ENCODE measurements around the gene NCR3LG1.

DNA sequence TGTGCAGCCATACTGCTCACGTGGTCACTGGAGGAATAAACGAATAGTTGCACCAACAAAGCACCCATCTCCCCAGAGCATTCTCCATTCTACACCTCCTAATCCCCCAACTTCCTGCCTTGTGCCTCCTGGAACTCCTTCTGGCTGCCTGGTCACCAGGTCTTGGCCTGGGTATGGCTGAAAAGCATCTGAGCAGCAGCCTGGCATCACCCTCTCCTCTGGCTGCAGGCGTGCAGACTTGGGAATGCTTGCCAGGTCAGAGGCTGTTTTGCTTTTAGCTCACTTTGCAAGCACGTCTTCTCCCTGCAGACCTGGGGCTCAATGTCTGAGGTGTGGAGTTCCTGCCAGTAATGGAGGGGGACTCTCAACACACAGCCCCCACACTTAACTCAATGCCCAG is 70.2 kb downstream of the NCR3LG1 start:
- TF ChIP-seq, protein P1, sequence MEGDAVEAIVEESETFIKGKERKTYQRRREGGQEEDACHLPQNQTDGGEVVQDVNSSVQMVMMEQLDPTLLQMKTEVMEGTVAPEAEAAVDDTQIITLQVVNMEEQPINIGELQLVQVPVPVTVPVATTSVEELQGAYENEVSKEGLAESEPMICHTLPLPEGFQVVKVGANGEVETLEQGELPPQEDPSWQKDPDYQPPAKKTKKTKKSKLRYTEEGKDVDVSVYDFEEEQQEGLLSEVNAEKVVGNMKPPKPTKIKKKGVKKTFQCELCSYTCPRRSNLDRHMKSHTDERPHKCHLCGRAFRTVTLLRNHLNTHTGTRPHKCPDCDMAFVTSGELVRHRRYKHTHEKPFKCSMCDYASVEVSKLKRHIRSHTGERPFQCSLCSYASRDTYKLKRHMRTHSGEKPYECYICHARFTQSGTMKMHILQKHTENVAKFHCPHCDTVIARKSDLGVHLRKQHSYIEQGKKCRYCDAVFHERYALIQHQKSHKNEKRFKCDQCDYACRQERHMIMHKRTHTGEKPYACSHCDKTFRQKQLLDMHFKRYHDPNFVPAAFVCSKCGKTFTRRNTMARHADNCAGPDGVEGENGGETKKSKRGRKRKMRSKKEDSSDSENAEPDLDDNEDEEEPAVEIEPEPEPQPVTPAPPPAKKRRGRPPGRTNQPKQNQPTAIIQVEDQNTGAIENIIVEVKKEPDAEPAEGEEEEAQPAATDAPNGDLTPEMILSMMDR (IDR thresholded peaks at IDR 0.05; ENCODE audit: low read depth, low read length, poor library complexity, severe bottlenecking): no peak
- no peak for TF ChIP-seq EZH2phosphoT487 (IDR thresholded peaks at IDR 0.05; ENCODE audit: borderline replicate concordance, low read length)
